Breast epithelium (tissue), 3 donors: ENCODE measurements around the gene TEAD1.

Experiments used
- CTCF ChIP-seq, 3 donors: fragments of 450-650 bp; IDR thresholded peaks; one replicate each; pipeline ENCODE4 v1.5.1; 2016 to 2017; ENCODE audit warnings: antibody characterized with exemption in 3 of 3, mild to moderate bottlenecking in 3 of 3, moderate library complexity in 3 of 3
- POLR2A ChIP-seq: fragments of 450-650 bp; IDR thresholded peaks from one replicate; pipeline ENCODE4 v1.6.1; 2016; ENCODE audit warnings: antibody characterized with exemption, mild to moderate bottlenecking, moderate library complexity
- POLR2AphosphoS5 ChIP-seq, 3 donors: sonication (generic); formaldehyde crosslinking; IDR thresholded peaks; one replicate each; pipeline ENCODE4 v1.6.1; 2017; ENCODE audit warnings: antibody characterized with exemption in 3 of 3

- TF ChIP-seq CTCF (IDR thresholded peaks at IDR 0.05) (no peak), POLR2A (no peak), POLR2AphosphoS5 (IDR thresholded peaks at IDR 0.05) (no peak)
Measured at GRCh38 chr11:12754021-12754420, 79.8 kb downstream of the TEAD1 start.
